GM18498 (cell line): ENCODE measurements around the gene TBX5.

Experiments used
- ATAC-seq: cut with Tn5 transposase; IDR thresholded peaks from one replicate; pipeline ENCODE4 v1.9.1; 2021; ENCODE audit warnings: mild to moderate bottlenecking, moderate library complexity; ENCODE audit not compliant: unreplicated experiment

The TBX5 gene

GRCh38 chr12:114405519-114406271 lies at the start of gene TBX5:
Gene TBX5 (minus strand): TSS chr12:114406144. CDS start chr12:114403898, 2,246 bp downstream.
- ATAC-seq, result no peak

- no peak for ATAC-seq
Observed at GRCh38 chr12:114451657-114452056, 45.7 kb upstream of the TBX5 start.

DNA sequence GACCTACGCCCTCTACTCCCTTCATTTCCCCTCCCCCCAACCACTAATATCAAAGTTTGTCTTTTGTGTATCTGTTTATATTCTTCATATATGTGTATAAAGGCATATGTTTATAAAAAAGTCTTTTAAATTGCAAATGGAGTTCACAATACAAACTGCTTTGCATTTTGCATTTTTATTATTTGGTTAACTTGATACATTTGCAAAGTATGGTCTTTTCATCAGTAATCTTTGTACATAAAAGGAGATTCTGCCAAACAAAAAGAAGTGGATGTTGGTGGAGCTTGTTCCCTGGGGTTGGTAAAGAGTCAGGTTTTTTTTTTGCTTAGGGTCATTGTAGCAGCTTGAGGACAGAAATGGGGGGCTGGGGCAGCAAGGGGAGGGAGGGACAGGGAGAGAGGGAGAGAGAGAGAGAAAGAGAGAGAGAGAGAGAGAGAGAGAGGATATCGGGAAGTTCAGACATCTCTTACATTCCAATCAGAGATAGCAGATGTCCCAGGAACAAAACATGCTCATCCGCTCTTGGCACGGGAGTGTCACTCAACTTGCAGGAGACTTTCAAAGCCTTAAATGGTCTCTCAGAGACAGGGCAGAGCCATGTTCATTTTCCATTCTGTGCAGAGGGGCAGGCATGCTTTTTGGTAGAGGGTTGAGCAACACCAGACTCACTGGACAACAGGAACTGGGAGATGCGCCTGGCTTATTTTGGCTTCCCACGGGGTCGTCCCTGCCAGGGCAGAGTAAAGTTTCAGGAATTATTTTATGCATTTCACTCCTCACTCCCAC lies 44.8 kb upstream of the TBX5 start:
- ATAC-seq, result no peak

DNA sequence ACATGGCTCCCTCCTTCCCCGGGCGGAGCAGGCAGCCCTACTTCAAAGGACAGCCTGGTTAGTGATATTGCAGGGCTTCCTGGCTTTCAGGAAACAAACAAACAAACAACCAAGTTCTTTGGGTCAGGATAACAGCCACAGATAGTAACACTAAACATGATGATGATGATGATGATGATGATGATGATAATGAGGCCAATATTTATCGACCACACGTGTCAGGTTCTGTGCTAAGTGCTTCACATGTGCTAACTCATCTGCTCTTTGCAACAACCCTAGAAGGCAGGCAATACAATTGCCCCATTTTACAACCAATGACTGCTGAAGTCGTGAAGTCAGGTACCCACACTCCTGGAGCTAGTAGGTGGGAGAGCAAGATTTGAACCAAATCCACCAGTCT lies 44.1 kb upstream of the TBX5 start:
- ATAC-seq, result no peak

- ATAC-seq, result no peak
Observed at GRCh38 chr12:114448618-114448933, 42.6 kb upstream of the TBX5 start.

GRCh38 chr12:114447799-114448617 lies 42.1 kb upstream of the TBX5 start:
- ATAC-seq, result no peak

- no peak for ATAC-seq
Observed at GRCh38 chr12:114447274-114447716, 41.4 kb upstream of the TBX5 start.

DNA sequence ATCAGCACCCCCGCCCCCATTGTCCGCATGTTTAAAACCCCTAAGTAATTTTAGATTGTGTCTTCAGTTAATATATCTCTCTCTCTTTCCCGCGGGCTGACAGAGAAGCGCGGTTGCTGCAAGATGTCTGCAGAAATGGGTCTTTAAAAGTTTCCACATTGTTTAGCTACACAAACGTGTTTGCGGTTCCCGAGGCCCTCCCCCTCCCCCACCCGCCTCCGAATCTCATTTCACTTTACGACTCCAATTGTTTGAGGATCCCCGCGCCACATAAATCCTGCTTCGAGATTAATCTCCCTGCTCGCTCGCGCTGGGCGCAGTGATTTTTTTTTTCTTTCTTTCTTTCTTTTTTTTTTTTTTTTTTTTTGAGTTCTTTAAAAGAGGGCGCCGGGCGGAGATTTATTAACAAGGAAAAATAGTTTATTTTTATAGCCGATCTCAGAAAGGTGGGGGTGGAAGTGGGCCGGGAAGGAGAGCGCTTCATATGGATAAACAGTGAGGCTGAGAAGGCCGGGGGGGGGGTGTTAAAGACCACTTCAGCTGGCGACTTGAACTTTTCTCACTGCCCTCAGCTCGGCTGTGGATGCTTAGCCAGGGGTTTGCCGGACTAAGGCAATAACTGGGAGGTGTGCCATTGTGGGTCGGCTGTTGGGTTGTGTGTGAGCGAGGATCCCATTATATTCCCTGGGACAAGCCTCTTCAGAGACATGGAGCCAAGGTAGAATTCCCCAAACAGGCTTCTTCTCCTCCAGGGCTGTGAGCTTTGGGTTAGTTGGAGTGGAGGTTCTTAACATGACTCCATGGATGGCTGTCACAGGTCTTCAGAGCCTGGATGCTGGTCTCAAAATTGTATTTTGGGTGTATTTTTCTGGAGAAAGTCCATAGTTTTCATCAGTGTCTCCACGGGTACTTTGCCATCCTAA lies 39.7 kb upstream of the TBX5 start:
- no peak for ATAC-seq

- no peak for ATAC-seq
Observed at GRCh38 chr12:114444422-114445279, 38.7 kb upstream of the TBX5 start.

GRCh38 chr12:114443607-114444421 lies 37.9 kb upstream of the TBX5 start:
- no peak for ATAC-seq

GRCh38 chr12:114442578-114442977 lies 36.6 kb upstream of the TBX5 start:
- ATAC-seq, result no peak

- no peak for ATAC-seq
Observed at GRCh38 chr12:114441545-114441944, 35.6 kb upstream of the TBX5 start.

GRCh38 chr12:114441039-114441383 lies 35.1 kb upstream of the TBX5 start:
- no peak for ATAC-seq

DNA sequence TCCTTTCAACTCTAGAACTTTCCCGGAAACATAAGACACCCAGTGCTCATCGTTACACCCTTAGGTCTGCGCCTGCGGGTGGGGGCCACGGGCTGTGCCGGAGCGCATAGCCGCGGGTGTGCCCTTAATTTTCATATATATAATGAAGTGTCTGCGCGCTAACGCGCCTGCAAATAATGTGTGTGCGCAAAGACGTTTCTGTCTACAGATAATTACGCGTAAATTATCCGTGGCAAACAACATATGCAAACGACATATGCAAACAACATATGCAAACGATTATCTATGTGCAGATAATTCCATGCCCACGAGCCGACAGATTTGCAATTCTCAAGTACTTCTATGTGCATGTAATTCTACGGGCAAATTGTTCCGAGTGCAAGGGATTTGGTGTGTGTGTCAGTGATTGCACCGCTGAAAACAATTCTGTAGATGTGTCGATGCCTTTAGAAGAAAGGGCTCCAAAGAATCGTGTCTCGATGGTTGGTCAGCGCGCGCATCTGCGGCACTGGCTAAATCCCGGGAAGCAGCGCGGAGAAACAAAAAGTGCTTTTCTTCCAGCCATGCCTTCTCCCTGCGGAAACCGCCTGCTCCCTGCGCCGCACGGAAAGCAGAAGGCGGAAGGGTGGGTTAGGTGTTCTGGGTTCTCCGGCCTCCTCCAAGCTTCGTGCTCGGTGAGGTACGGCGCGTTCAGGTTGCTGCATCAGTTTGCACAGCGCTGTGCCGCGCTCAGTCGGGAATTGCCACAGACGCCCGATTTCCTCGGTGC lies 34.5 kb upstream of the TBX5 start:
- ATAC-seq, result no peak

DNA sequence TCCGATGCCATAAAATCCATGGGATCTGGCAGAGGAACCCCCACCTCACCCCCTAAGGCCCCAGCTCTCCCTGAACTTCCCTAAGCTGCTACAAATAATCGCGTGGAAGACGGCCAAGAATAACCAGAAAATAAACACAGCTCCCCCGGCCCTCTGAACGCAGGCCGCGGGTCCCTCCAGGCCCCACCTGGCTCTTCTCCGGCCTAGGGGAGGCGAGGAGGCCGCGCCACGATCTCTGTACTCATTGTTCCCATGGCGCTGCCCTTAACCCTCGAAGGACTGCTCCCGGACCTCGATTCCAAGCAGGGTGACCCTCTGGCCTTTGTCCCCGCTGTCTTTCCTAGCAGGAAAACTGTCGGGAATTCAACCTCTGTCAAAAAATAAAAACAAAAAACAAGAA lies 33.9 kb upstream of the TBX5 start:
- ATAC-seq, result no peak

DNA sequence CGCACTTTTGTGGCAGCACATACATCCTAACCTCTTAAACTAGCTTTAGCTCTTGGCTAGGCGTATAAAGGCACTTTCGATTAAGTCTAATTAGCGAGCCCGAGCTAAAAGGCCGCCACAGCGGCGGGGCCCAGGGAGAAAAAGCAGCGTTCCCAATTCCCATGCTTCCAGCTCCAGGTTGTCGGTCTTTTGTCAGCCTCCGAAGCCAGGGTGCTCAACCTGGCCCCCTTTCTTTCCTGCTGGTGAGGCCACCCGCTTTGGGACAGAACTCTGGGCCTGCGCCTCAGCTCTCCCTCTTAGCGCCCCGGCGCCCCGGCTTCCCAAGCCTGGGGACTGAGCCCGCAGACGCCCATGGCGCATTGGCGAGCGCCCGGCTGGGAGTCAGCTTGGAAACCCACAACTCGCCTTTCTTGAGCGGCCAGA lies 33.3 kb upstream of the TBX5 start:
- ATAC-seq, result no peak

DNA sequence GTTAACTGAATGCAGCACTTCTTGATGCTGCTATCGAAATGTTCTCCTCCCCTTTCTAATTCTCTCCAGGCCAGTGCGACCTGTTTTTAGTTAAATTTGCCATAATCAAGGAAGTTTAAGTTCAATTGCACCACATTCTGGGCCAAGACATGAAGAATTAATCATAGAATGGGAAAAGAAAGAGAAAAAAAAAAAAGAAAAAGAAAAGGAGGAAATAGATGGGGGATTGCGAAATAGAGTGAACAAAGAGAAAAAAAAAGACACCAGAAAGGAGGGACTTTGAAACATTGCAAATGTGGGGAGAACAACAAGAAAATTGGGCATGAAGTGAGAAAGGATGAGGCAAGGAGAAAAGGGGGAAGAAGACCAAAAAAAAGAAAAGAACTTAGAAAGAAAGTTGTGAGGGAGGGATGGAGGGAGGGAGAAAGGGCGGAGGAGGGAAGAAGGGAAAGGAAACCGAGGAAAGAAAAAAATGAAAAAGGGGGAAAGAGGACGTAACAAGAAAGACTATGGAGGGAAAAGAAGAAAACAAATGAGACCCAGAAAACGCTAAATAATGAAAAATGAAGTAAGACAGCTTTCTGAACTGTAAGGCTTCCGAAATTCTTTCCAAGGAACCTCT lies 32.8 kb upstream of the TBX5 start:
- no peak for ATAC-seq

DNA sequence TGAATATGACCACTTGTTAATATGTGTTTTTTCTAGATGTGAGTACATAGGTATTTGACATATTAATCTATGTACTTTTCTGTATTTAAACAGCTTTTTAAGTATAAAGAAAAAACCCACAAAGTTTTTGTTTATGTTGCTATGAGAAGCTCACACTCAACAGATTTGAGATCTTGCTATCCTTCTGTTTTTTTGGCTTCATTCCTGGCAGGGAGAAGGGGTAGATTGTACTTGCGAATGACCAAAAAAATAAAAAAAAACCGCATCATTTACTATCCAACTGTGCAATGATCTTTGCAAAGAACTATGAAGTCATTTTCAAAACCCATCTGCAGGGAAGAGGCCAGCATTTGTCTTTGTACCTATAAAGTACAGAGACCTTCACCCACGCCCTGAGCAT lies 28.4 kb upstream of the TBX5 start:
- no peak for ATAC-seq
